ENCODE results near the gene UNC13D.
A peak's percentile ranks its signal among the peaks of the same experiment; 100 is the strongest.

GRCh38 chr17:75827308-75828075 is 16.7 kb downstream of the UNC13D start:
- TF ChIP-seq CTCF (IDR thresholded peaks at IDR 0.05; ENCODE audit: insufficient read depth, low read depth, low read length) (peak; percentile 52), EZH2 (IDR thresholded peaks at IDR 0.05; ENCODE audit: insufficient read depth, low read length) (no peak)
